H9 (cell line): ENCODE results near the gene MSANTD2. TPM values are rescaled to one million over a fixed set of nuclear protein-coding genes. Genes with fewer than 3 reads are reported as not detected.

Source experiments
- DNase-seq: peaks from one replicate; pipeline ENCODE4 v3.0.0-alpha.2; 2017
- H2AFZ ChIP-seq: one replicate; pipeline ENCODE4 v1.6.1; 2013; ENCODE audit warnings: mild to moderate bottlenecking, low read length, control low read depth, moderate library complexity
- H2AK5ac ChIP-seq: 2 replicates; pipeline ENCODE4 v1.6.1; 2013; ENCODE audit warnings: low read length, control low read depth, mixed read lengths; ENCODE audit not compliant: insufficient read length
- H2BK120ac ChIP-seq: one replicate; pipeline ENCODE4 v1.6.1; 2013; ENCODE audit warnings: low read depth, mild to moderate bottlenecking, low read length, control low read depth, inconsistent platforms; ENCODE audit not compliant: poor library complexity, severe bottlenecking
- H2BK12ac ChIP-seq: 2 replicates; pipeline ENCODE4 v1.6.1; 2013; ENCODE audit warnings: low read length, control low read depth, mixed read lengths, low read depth; ENCODE audit not compliant: insufficient read length
- H2BK15ac ChIP-seq: 2 replicates; pipeline ENCODE4 v1.6.1; 2013; ENCODE audit warnings: low read depth, low read length, control low read depth
- H2BK20ac ChIP-seq: one replicate; pipeline ENCODE4 v1.6.1; 2013; ENCODE audit warnings: low read depth, mild to moderate bottlenecking, low read length, control low read depth, inconsistent platforms; ENCODE audit not compliant: poor library complexity, severe bottlenecking
- H2BK5ac ChIP-seq: 2 replicates; pipeline ENCODE4 v1.6.1; 2013; ENCODE audit warnings: low read length, control low read depth, mixed read lengths; ENCODE audit not compliant: insufficient read length
- H3K14ac ChIP-seq: 2 replicates; pipeline ENCODE4 v1.6.1; 2013; ENCODE audit warnings: low read length, control low read depth; ENCODE audit not compliant: insufficient read depth
- H3K18ac ChIP-seq: 2 replicates; pipeline ENCODE4 v1.6.1; 2013; ENCODE audit warnings: low read depth, mild to moderate bottlenecking, mixed read lengths, low read length, control low read depth; ENCODE audit not compliant: insufficient read length
- H3K23ac ChIP-seq: 2 replicates; pipeline ENCODE4 v1.6.1; 2013; ENCODE audit warnings: low read length, control low read depth, mixed read lengths, low read depth; ENCODE audit not compliant: insufficient read length
- H3K23me2 ChIP-seq: 2 replicates; pipeline ENCODE4 v1.6.1; 2013; ENCODE audit warnings: low read depth, mild to moderate bottlenecking, mixed read lengths, low read length, control low read depth; ENCODE audit not compliant: insufficient read length, poor library complexity, severe bottlenecking
- H3K27ac ChIP-seq: 2 replicates; pipeline ENCODE4 v1.5.1; 2013; ENCODE audit warnings: low read length, control low read depth, mixed read lengths, low read depth; ENCODE audit not compliant: insufficient read length
- H3K27me3 ChIP-seq: 2 replicates; pipeline ENCODE4 v1.6.1; 2013; ENCODE audit warnings: low read length, control low read depth, inconsistent platforms; ENCODE audit not compliant: insufficient read depth
- H3K4ac ChIP-seq: 2 replicates; pipeline ENCODE4 v1.6.1; 2013; ENCODE audit warnings: low read depth, mild to moderate bottlenecking, control low read depth, inconsistent platforms, low read length, moderate library complexity
- H3K4me1 ChIP-seq: 2 replicates; pipeline ENCODE4 v1.6.1; 2013; ENCODE audit warnings: low read length, control low read depth, inconsistent platforms; ENCODE audit not compliant: insufficient read depth
- H3K4me2 ChIP-seq: 2 replicates; pipeline ENCODE4 v1.6.1; 2013; ENCODE audit warnings: low read length, control low read depth, mixed read lengths; ENCODE audit not compliant: insufficient read length, insufficient read depth
- H3K56ac ChIP-seq: 2 replicates; pipeline ENCODE4 v1.6.1; 2013; ENCODE audit warnings: low read depth, mild to moderate bottlenecking, mixed read lengths, low read length, control low read depth; ENCODE audit not compliant: insufficient read length
- H3K79me1 ChIP-seq: 2 replicates; pipeline ENCODE4 v1.6.1; 2013; ENCODE audit warnings: low read depth, mild to moderate bottlenecking, moderate library complexity, low read length, control low read depth, inconsistent platforms; ENCODE audit not compliant: insufficient read depth, poor library complexity, severe bottlenecking
- H3K79me2 ChIP-seq: 2 replicates; pipeline ENCODE4 v1.6.1; 2013; ENCODE audit warnings: low read length, control low read depth, inconsistent platforms; ENCODE audit not compliant: insufficient read depth
- H3K9ac ChIP-seq: 2 replicates; pipeline ENCODE4 v1.6.1; 2013; ENCODE audit warnings: low read length, control low read depth, mixed read lengths; ENCODE audit not compliant: insufficient read length; ENCODE audit errors: extremely low read depth
- H3K9me3 ChIP-seq: one replicate; pipeline ENCODE4 v1.6.1; 2013; ENCODE audit warnings: low read depth, low read length, inconsistent platforms; ENCODE audit not compliant: control insufficient read depth
- H3T11ph ChIP-seq: one replicate; pipeline ENCODE4 v1.6.1; 2013; ENCODE audit warnings: mild to moderate bottlenecking, low read length, control low read depth, inconsistent platforms
- H4K20me1 ChIP-seq: one replicate; pipeline ENCODE4 v1.6.1; 2013; ENCODE audit not compliant: control insufficient read depth, insufficient read length, insufficient read depth
- H4K5ac ChIP-seq: 2 replicates; pipeline ENCODE4 v1.6.1; 2013; ENCODE audit warnings: low read depth, mild to moderate bottlenecking, mixed read lengths, low read length, control low read depth; ENCODE audit not compliant: insufficient read length
- H4K8ac ChIP-seq: replicated peaks from 2 replicates; pipeline ENCODE4 v1.6.1; 2013; ENCODE audit warnings: low read length, control low read depth, mixed read lengths, low read depth; ENCODE audit not compliant: insufficient read length
- H4K91ac ChIP-seq: 2 replicates; pipeline ENCODE4 v1.6.1; 2013; ENCODE audit warnings: low read depth, mild to moderate bottlenecking, moderate library complexity, mixed read lengths, low read length, control low read depth; ENCODE audit not compliant: insufficient read length
- H3K27ac Mint-ChIP-seq, 3 experiments: 2 replicates in 2 of 3; 3 replicates in 1 of 3; pipeline ENCODE4 v1.8.0; 2020 to 2021; ENCODE audit warnings: mixed read lengths in 3 of 3, mild to moderate bottlenecking in 1 of 3, moderate library complexity in 1 of 3
- H3K27me3 Mint-ChIP-seq: 2 replicates; pipeline ENCODE4 v1.8.0; 2021; ENCODE audit warnings: low read depth, mild to moderate bottlenecking, moderate library complexity, mixed read lengths
- H3K36me3 Mint-ChIP-seq, 3 experiments: 2 replicates in 2 of 3; 3 replicates in 1 of 3; pipeline ENCODE4 v1.8.0; 2020 to 2021; ENCODE audit warnings: low read depth in 3 of 3, mixed read lengths in 3 of 3; ENCODE audit not compliant: insufficient read depth in 1 of 3
- H3K4me1 Mint-ChIP-seq, 2 experiments: 2 replicates each; pipeline ENCODE4 v1.8.0; 2020; ENCODE audit warnings: mixed read lengths in 2 of 2
- H3K4me3 Mint-ChIP-seq, 2 experiments: 2 replicates in 1 of 2; 3 replicates in 1 of 2; pipeline ENCODE4 v1.8.0; 2020 to 2021; ENCODE audit warnings: mild to moderate bottlenecking in 2 of 2, mixed read lengths in 2 of 2, moderate library complexity in 1 of 2
- H3K9me3 Mint-ChIP-seq, 2 experiments: 2 replicates in 1 of 2; 3 replicates in 1 of 2; pipeline ENCODE4 v1.8.0; 2020; ENCODE audit warnings: mild to moderate bottlenecking in 2 of 2, mixed read lengths in 2 of 2, moderate library complexity in 1 of 2
- WGBS: extraction: QIAGEN DNeasy Blood & Tissue Kit; methylation state at CpG from one replicate; pipeline ENCODE4 v1.1.7; 2013; ENCODE audit warnings: missing lambda C conversion rate, low lambda C conversion rate, mixed read lengths; ENCODE audit not compliant: insufficient read length; ENCODE audit errors: extremely low coverage; 5-methylcytosine and 5-hydroxymethylcytosine counted together
- total RNA-seq: library from RNA; stranded (reverse); gene quantifications from 2 replicates; pipeline ENCODE4 v1.2.1, GENCODE V29; 2021
- TF ChIP-seq, protein P1 (sequence below): fragments of 200-600 bp; sonication (generic); conservative IDR thresholded peaks from 3 replicates; pipeline ENCODE4 v1.8.0; 2021; ENCODE audit warnings: antibody characterized with exemption, mild to moderate bottlenecking

MSANTD2 gene
- total RNA-seq, 1 experiment from 2014 or later: 18.1 TPM

DNA sequence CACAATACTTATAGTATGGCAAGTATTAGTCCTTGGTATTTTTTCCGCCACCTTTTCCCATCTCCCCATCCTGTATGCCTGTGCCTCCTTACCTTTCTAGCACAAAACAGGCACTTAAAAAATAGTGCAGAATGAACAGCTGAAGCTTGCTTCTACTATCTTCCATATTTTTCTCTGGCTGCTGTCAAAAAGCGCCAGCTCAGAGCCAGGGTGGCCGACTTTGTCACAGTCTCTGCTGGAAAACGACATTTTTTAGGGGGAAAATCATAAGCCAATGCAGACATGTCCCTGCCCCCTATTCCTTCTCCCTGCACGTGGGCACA, 38.6 kb upstream of the MSANTD2 start:
- no peaks in the 10 kb centered on the region for H3K9me3 ChIP-seq
- H4K20me1 ChIP-seq: no peaks in the 10 kb centered on the region
- H3K9ac ChIP-seq: no peak overlapping the region
- H2BK5ac ChIP-seq: no peak overlapping the region
- no peak overlapping the region for H4K5ac ChIP-seq
- Mint-ChIP-seq H3K4me1 (peaks cover 11 to 35% of the 10 kb centered on the region in 2 experiments), H3K27ac (no peak overlapping the region), H3K9me3 (peaks cover 0 to 2% of the 10 kb centered on the region in 2 experiments; a peak in 1 of 5 replicates), H3K27me3 (peaks cover 42% of the 10 kb centered on the region), H3K4me3 (peak overlapping the region; percentile 34 to 65; a peak in 4 of 5 replicates), H3K36me3 (no peaks in the 10 kb centered on the region)
- H3K27me3 ChIP-seq: peaks cover 60% of the 10 kb centered on the region
- no peak overlapping the region for H3K14ac ChIP-seq
- TF ChIP-seq, protein P1, sequence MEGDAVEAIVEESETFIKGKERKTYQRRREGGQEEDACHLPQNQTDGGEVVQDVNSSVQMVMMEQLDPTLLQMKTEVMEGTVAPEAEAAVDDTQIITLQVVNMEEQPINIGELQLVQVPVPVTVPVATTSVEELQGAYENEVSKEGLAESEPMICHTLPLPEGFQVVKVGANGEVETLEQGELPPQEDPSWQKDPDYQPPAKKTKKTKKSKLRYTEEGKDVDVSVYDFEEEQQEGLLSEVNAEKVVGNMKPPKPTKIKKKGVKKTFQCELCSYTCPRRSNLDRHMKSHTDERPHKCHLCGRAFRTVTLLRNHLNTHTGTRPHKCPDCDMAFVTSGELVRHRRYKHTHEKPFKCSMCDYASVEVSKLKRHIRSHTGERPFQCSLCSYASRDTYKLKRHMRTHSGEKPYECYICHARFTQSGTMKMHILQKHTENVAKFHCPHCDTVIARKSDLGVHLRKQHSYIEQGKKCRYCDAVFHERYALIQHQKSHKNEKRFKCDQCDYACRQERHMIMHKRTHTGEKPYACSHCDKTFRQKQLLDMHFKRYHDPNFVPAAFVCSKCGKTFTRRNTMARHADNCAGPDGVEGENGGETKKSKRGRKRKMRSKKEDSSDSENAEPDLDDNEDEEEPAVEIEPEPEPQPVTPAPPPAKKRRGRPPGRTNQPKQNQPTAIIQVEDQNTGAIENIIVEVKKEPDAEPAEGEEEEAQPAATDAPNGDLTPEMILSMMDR: no peak
- H3K27ac ChIP-seq: no peak overlapping the region
- no peak overlapping the region for H2BK120ac ChIP-seq
- no peaks in the 10 kb centered on the region for H3K79me1 ChIP-seq
- no peak overlapping the region for H3T11ph ChIP-seq
- H4K91ac ChIP-seq: no peak overlapping the region
- no peak overlapping the region for H3K18ac ChIP-seq
- no peak overlapping the region for H3K56ac ChIP-seq
- no peak overlapping the region for H2BK20ac ChIP-seq
- H3K23me2 ChIP-seq: peaks cover 3% of the 10 kb centered on the region
- no peaks in the 10 kb centered on the region for H3K4me1 ChIP-seq
- no peak for DNase-seq
- H3K4me2 ChIP-seq: peak overlapping the region; percentile 30
- no peak overlapping the region for H3K4ac ChIP-seq
- no peak overlapping the region for H2BK15ac ChIP-seq
- no peak overlapping the region for H4K8ac ChIP-seq
- no peaks in the 10 kb centered on the region for H3K79me2 ChIP-seq
- H3K23ac ChIP-seq: no peak overlapping the region
- no peak overlapping the region for H2BK12ac ChIP-seq
- no CpG with 5 or more reads among the region's 5 CpGs for WGBS
- H2AFZ ChIP-seq: no peak overlapping the region
- no peak overlapping the region for H2AK5ac ChIP-seq
